ENCODE results near the gene WDFY2.

DNA sequence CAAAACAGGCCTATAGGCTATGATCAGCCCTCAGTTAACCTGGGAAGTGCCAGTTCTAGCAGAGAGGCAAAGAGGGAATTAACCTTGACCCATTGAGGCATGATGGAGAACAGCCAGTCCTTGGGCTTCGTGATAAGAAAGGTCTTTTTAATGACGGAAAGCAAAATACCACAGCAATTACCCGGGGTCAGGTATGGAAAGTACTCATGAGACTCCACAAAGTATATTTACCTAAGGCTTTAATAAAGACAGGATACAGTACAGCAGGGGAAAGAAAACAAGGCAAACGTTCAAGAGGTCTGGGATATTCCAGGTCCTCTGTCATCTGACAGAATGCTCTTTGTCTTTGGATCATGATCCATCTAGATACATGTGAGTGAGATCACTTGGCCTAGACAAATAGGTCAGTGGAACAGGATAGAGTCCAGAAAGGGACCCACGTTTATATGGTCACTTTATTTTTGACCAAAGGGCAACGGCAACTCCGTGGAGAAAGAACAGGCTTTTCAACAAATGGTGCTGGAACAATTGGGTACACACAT is 52.2 kb downstream of the WDFY2 start:
- TF ChIP-seq, protein P1, sequence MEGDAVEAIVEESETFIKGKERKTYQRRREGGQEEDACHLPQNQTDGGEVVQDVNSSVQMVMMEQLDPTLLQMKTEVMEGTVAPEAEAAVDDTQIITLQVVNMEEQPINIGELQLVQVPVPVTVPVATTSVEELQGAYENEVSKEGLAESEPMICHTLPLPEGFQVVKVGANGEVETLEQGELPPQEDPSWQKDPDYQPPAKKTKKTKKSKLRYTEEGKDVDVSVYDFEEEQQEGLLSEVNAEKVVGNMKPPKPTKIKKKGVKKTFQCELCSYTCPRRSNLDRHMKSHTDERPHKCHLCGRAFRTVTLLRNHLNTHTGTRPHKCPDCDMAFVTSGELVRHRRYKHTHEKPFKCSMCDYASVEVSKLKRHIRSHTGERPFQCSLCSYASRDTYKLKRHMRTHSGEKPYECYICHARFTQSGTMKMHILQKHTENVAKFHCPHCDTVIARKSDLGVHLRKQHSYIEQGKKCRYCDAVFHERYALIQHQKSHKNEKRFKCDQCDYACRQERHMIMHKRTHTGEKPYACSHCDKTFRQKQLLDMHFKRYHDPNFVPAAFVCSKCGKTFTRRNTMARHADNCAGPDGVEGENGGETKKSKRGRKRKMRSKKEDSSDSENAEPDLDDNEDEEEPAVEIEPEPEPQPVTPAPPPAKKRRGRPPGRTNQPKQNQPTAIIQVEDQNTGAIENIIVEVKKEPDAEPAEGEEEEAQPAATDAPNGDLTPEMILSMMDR (IDR thresholded peaks at IDR 0.05): no peak
- TF ChIP-seq POLR2A (IDR thresholded peaks at IDR 0.05): no peak
